CD14-positive monocyte (primary cell): ENCODE data around the gene ZWILCH. TPM values are rescaled to one million over a fixed set of nuclear protein-coding genes. Genes with fewer than 3 reads are reported as not detected.

Experiments
- DNase-seq, 3 donors: peaks; one replicate each; pipeline ENCODE4 v3.0.0-alpha.2; 2011 to 2022
- H2AFZ ChIP-seq: 2 replicates; pipeline ENCODE4 v1.6.0; 2012; ENCODE audit warnings: mild to moderate bottlenecking, low read depth, low read length, inconsistent platforms; ENCODE audit not compliant: insufficient read depth, poor library complexity, severe bottlenecking
- H3K27ac ChIP-seq, 2 donors: 1 replicate in 1 of 2; 2 replicates in 1 of 2; pipeline ENCODE4 v1.5.1; 2012 to 2013; ENCODE audit warnings: low read length in 2 of 2, control low read depth in 1 of 2, inconsistent platforms in 1 of 2, low read depth in 1 of 2, mild to moderate bottlenecking in 1 of 2
- H3K27me3 ChIP-seq, 2 donors: one replicate each; pipeline versions ENCODE4 v1.6.0 to v1.6.1; 2011 to 2013; ENCODE audit warnings: low read length in 2 of 2; ENCODE audit not compliant: control insufficient read depth in 2 of 2, insufficient read depth in 2 of 2
- H3K36me3 ChIP-seq, 2 donors: replicated peaks in 1 of 2; 1 replicate in 1 of 2; 2 replicates in 1 of 2; pipeline versions ENCODE4 v1.5.1 to v1.6.1; 2012 to 2013; ENCODE audit warnings: low read length in 2 of 2, control low read depth in 1 of 2, inconsistent platforms in 1 of 2, mild to moderate bottlenecking in 1 of 2; ENCODE audit not compliant: insufficient read depth in 2 of 2, control insufficient read depth in 1 of 2
- H3K4me1 ChIP-seq, 2 donors: 1 replicate in 1 of 2; 2 replicates in 1 of 2; pipeline versions ENCODE4 v1.5.1 to v1.6.1; 2012 to 2013; ENCODE audit warnings: low read length in 2 of 2, control low read depth in 1 of 2, inconsistent platforms in 1 of 2, mild to moderate bottlenecking in 1 of 2, moderate library complexity in 1 of 2; ENCODE audit not compliant: insufficient read depth in 2 of 2, control insufficient read depth in 1 of 2
- H3K4me2 ChIP-seq: replicated peaks from 2 replicates; pipeline ENCODE3; 2012; ENCODE audit warnings: low read length, moderate library complexity, mild to moderate bottlenecking; ENCODE audit not compliant: poor library complexity, severe bottlenecking; ENCODE audit errors: extremely low read depth
- H3K4me3 ChIP-seq, 3 experiments: fragments of 200-600 bp in 1 of 3; sonication (generic) in 1 of 3; replicated peaks in 1 of 3; 1 replicate in 2 of 3; 2 replicates in 1 of 3; pipeline ENCODE4 v1.5.1; 2011 to 2013; ENCODE audit warnings: low read length in 3 of 3, mild to moderate bottlenecking in 3 of 3, control low read depth in 2 of 3, low read depth in 2 of 3, inconsistent platforms in 1 of 3, moderate library complexity in 1 of 3
- H3K79me2 ChIP-seq: 2 replicates; pipeline ENCODE4 v1.6.0; 2012; ENCODE audit warnings: mild to moderate bottlenecking, control low read depth, inconsistent platforms, low read length, moderate library complexity; ENCODE audit not compliant: insufficient read depth
- H3K9ac ChIP-seq: 2 replicates; pipeline ENCODE4 v1.6.0; 2017; ENCODE audit warnings: low read length, mild to moderate bottlenecking; ENCODE audit not compliant: insufficient read depth, poor library complexity, severe bottlenecking
- H3K9me3 ChIP-seq, 2 donors: replicated peaks in 1 of 2; 1 replicate in 1 of 2; 2 replicates in 1 of 2; pipeline versions ENCODE4 v1.5.1 to v1.6.1; 2012 to 2013; ENCODE audit warnings: low read length in 2 of 2, control low read depth in 1 of 2; ENCODE audit not compliant: control insufficient read depth in 1 of 2, insufficient read depth in 1 of 2
- H4K20me1 ChIP-seq: 2 replicates; pipeline ENCODE4 v1.6.0; 2012; ENCODE audit warnings: mild to moderate bottlenecking, low read length, control low read depth, moderate library complexity; ENCODE audit not compliant: insufficient read depth
- H3K27ac Mint-ChIP-seq, 7 donors: one replicate each; pipeline ENCODE4 v1.8.0; 2020; ENCODE audit warnings: mild to moderate bottlenecking in 7 of 7, mixed read lengths in 7 of 7, moderate library complexity in 6 of 7, inconsistent platforms in 2 of 7
- H3K27me3 Mint-ChIP-seq, 3 donors: one replicate each; pipeline ENCODE4 v1.8.0; 2021 to 2022; ENCODE audit warnings: low read depth in 3 of 3, mild to moderate bottlenecking in 3 of 3, mixed read lengths in 3 of 3, moderate library complexity in 3 of 3, inconsistent platforms in 1 of 3
- H3K36me3 Mint-ChIP-seq, 2 donors: one replicate each; pipeline ENCODE4 v1.8.0; 2020; ENCODE audit warnings: mixed read lengths in 2 of 2, inconsistent platforms in 1 of 2, mild to moderate bottlenecking in 1 of 2
- H3K4me1 Mint-ChIP-seq: one replicate; pipeline ENCODE4 v1.8.0; 2020; ENCODE audit warnings: mild to moderate bottlenecking, mixed read lengths
- H3K4me3 Mint-ChIP-seq, 2 donors: one replicate each; pipeline ENCODE4 v1.8.0; 2020; ENCODE audit warnings: mild to moderate bottlenecking in 2 of 2, mixed read lengths in 2 of 2, moderate library complexity in 1 of 2
- H3K9me3 Mint-ChIP-seq, 7 donors: one replicate each; pipeline ENCODE4 v1.8.0; 2020 to 2022; ENCODE audit warnings: mixed read lengths in 7 of 7, mild to moderate bottlenecking in 6 of 7, moderate library complexity in 6 of 7, inconsistent platforms in 2 of 7
- WGBS: methylation state at CpG from one replicate; pipeline ENCODE4 v1.1.5; 2013; ENCODE audit warnings: missing lambda C conversion rate; ENCODE audit not compliant: insufficient coverage; 5-methylcytosine and 5-hydroxymethylcytosine counted together
- intact Hi-C, 2 donors: fragments of 100-400 bp; cut with micrococcal nuclease; formaldehyde crosslinking; loops; one replicate each; pipeline versions ENCODE4 v1.15.0 to v1.15.1; 2023
- polyA minus RNA-seq: library from RNA; depleted of rRNA, polyadenylated mRNA; stranded (reverse); fragments of >200 nt; gene quantifications from 2 replicates; pipeline ENCODE4 v1.2.3, GENCODE V29; 2012
- polyA plus RNA-seq, 3 donors: library from polyadenylated mRNA; depleted of rRNA in 1 of 3; unstranded in 2 of 3; stranded (reverse) in 1 of 3; fragments of 300-500 nt in 2 of 3; fragments of >200 nt in 1 of 3; fragmentation: Illumina TruSeq in 2 of 3; gene quantifications; 1 replicate in 2 of 3; 2 replicates in 1 of 3; pipeline ENCODE4 v1.2.3, GENCODE V29; 2012 to 2021
- total RNA-seq, 12 experiments: library from RNA in 1 of 12; stranded (reverse) in 1 of 12; fragments of 120-200 nt in 1 of 12; gene quantifications; one replicate each; pipeline ENCODE4 v1.2.4 and lab custom pipeline; 2013 to 2026; ENCODE audit warnings: mixed read lengths in 6 of 12, inconsistent platforms in 1 of 12
- TF ChIP-seq, protein P1 (sequence below): fragments of 200-600 bp; IDR thresholded peaks from one replicate; pipeline ENCODE4 v1.8.0; 2022; ENCODE audit warnings: antibody characterized with exemption, mild to moderate bottlenecking

ZWILCH gene
- 5.5 TPM for total RNA-seq (2013)
- polyA plus RNA-seq, result 1 to 10 TPM; 1.4 to 3.1 (median 2.4) TPM
- polyA minus RNA-seq, result 1.1 TPM in 2 replicates
- total RNA-seq (lab: John Stamatoyannopoulos, UW), result 2.2 to 9.4 (median 6.7) reads per million in 11 experiments

DNA sequence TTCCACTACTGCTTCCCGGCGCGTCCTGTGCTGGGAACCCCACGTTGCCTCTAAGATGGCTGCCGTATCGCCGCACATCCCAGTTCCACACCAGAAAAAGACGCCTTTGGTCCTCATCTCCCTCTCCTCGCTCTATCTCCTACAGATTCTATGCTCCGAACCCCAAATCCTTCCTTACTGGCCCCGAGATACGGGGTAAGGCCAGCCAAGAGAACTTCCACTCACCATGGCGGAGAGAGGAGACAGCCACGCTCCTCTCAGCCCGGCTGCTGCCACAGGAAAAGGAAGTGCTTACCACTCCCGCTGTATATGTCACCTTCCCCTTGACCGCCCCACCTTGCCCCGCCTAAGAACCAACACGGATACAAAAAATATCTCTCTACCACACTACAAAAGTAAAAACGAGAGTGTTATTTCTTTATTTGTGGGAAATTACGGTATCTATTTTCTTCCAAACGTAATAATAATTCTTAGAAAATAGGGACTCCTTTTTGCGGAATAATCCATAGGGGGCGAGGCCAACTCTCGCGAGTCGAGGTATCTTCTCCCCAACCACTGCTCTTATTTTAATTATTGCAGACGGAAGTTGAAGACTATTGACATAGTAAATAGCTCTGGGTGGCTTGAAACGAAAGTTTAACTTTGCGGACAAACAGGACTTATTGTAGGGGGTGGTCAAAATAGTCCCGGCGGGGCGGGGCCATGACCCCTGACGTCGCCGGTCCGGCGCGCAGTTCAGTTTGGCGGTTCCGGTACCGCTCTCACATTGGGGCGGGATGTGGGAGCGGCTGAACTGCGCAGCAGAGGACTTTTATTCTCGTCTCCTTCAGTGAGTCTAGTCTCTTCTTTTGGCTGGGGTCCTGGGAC lies at the start of gene ZWILCH, which contains the start of gene RPL4:
Gene ZWILCH, plus strand, starts transcription at position 764 of the 867 bp plus-strand sequence. Its CDS starts 13 bp downstream, at position 777.
Gene RPL4, minus strand, starts transcription at position 293 of the 867 bp plus-strand sequence. Its CDS starts 65 bp downstream, at position 228.
- Histone ChIP-seq H3K36me3 (peaks cover 34 to 36% of the 10 kb centered on the region in 2 donors), H4K20me1 (peaks cover 36% of the 10 kb centered on the region), H3K27me3 (no peaks in the 10 kb centered on the region), H3K4me2 (peak within 1 kb of the TSS; percentile 99), H2AFZ (peak within 1 kb of the TSS; percentile 97), H3K27ac (peak within 1 kb of the TSS; percentile 88 to 92), H3K9ac (peak within 1 kb of the TSS; percentile 83), H3K4me3 (peak within 1 kb of the TSS; percentile 92 to 98 (median 97)), H3K4me1 (peaks cover 25 to 40% of the 10 kb centered on the region in 2 donors), H3K9me3 (no peaks in the 10 kb centered on the region), H3K79me2 (peaks cover 73% of the 10 kb centered on the region)
- Mint-ChIP-seq H3K27me3 (peaks cover 0 to 2% (median 0%) of the 10 kb centered on the region in 3 donors), H3K4me3 (peak within 1 kb of the TSS; percentile 100), H3K36me3 (peaks cover 33 to 37% of the 10 kb centered on the region in 2 donors), H3K4me1 (peaks cover 30% of the 10 kb centered on the region), H3K27ac (peak within 1 kb of the TSS; percentile 94 to 99 (median 97)), H3K9me3 (no peaks in the 10 kb centered on the region)
- intact Hi-C loops, result loop anchor here in 1 of 2 donors (5.0 kb wide), 1 partner anchor 117 kb away; the partner anchor contains the start of gene MAP2K1
- TF ChIP-seq, protein P1, sequence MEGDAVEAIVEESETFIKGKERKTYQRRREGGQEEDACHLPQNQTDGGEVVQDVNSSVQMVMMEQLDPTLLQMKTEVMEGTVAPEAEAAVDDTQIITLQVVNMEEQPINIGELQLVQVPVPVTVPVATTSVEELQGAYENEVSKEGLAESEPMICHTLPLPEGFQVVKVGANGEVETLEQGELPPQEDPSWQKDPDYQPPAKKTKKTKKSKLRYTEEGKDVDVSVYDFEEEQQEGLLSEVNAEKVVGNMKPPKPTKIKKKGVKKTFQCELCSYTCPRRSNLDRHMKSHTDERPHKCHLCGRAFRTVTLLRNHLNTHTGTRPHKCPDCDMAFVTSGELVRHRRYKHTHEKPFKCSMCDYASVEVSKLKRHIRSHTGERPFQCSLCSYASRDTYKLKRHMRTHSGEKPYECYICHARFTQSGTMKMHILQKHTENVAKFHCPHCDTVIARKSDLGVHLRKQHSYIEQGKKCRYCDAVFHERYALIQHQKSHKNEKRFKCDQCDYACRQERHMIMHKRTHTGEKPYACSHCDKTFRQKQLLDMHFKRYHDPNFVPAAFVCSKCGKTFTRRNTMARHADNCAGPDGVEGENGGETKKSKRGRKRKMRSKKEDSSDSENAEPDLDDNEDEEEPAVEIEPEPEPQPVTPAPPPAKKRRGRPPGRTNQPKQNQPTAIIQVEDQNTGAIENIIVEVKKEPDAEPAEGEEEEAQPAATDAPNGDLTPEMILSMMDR, result no peak
- 1% methylated on average over 28 of the region's 46 CpGs for WGBS
- peak; percentile 83 to 86 (median 86) for DNase-seq

DNA sequence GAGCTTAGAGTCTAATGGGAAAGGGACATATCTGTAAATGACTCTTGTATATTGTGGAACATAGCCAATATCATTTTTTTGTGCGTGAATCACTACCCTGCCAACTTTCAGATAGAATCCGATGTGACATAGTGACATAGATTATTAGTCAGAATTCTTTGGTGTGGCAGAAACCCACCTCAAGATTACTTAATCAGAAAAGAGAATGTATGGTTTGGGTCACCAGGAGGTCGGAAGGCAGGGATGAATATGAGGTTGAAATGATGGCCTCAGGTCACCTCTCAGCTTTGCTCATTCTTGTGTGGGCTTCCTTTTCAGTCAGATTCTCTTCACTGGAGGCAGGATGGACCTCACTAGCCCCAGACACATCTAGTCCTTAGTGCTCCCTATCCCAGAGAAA lies 48.9 kb upstream of the ZWILCH start:
- peaks cover 44 to 53% of the 10 kb centered on the region in 2 donors for H3K36me3 Mint-ChIP-seq
- peak overlapping the region in 3 of 7 donors; percentile 33 to 76 (median 60) for H3K27ac Mint-ChIP-seq
- peaks cover 31% of the 10 kb centered on the region for H3K4me1 Mint-ChIP-seq
- no peaks in the 10 kb centered on the region for H3K27me3 ChIP-seq
- H2AFZ ChIP-seq, result no peak overlapping the region
- no peaks in the 10 kb centered on the region for H3K9me3 ChIP-seq
- no peak overlapping the region for H3K4me3 Mint-ChIP-seq
- H3K9me3 Mint-ChIP-seq, result no peaks in the 10 kb centered on the region
- peak overlapping the region in 1 of 2 donors; percentile 22 for H3K27ac ChIP-seq
- WGBS, result no CpG with 5 or more reads among the region's 3 CpGs
- no peak overlapping the region for H3K9ac ChIP-seq
- peaks cover 15 to 25% of the 10 kb centered on the region in 2 donors for H3K4me1 ChIP-seq
- DNase-seq, result no peak
- TF ChIP-seq, protein P1, result no peak
- no peak overlapping the region for H3K4me3 ChIP-seq
- intact Hi-C loops, result no loop called here
- peaks cover 6% of the 10 kb centered on the region for H3K79me2 ChIP-seq
- H4K20me1 ChIP-seq, result peaks cover 20% of the 10 kb centered on the region
- peaks cover 0 to 1% (median 0%) of the 10 kb centered on the region in 3 donors for H3K27me3 Mint-ChIP-seq
- H3K4me2 ChIP-seq, result no peak overlapping the region
- peaks cover 13 to 48% of the 10 kb centered on the region in 2 donors for H3K36me3 ChIP-seq
